H9 (cell line): ENCODE results near the gene PPP1R2B. TPM values are rescaled to one million over a fixed set of nuclear protein-coding genes. Genes with fewer than 3 reads are reported as not detected.
"Not testable (repeated sequence)": the region's sequence is repeated elsewhere in the genome, so short reads cannot be mapped to it uniquely, and the experiment has no call there.

Experiments
- DNase-seq: peaks from one replicate; pipeline ENCODE4 v3.0.0-alpha.2; 2017
- H2AFZ ChIP-seq: one replicate; pipeline ENCODE4 v1.6.1; 2013; ENCODE audit warnings: mild to moderate bottlenecking, low read length, control low read depth, moderate library complexity
- H2AK5ac ChIP-seq: 2 replicates; pipeline ENCODE4 v1.6.1; 2013; ENCODE audit warnings: low read length, control low read depth, mixed read lengths; ENCODE audit not compliant: insufficient read length
- H2BK120ac ChIP-seq: one replicate; pipeline ENCODE4 v1.6.1; 2013; ENCODE audit warnings: low read depth, mild to moderate bottlenecking, low read length, control low read depth, inconsistent platforms; ENCODE audit not compliant: poor library complexity, severe bottlenecking
- H2BK12ac ChIP-seq: 2 replicates; pipeline ENCODE4 v1.6.1; 2013; ENCODE audit warnings: low read length, control low read depth, mixed read lengths, low read depth; ENCODE audit not compliant: insufficient read length
- H2BK15ac ChIP-seq: 2 replicates; pipeline ENCODE4 v1.6.1; 2013; ENCODE audit warnings: low read depth, low read length, control low read depth
- H2BK20ac ChIP-seq: one replicate; pipeline ENCODE4 v1.6.1; 2013; ENCODE audit warnings: low read depth, mild to moderate bottlenecking, low read length, control low read depth, inconsistent platforms; ENCODE audit not compliant: poor library complexity, severe bottlenecking
- H2BK5ac ChIP-seq: 2 replicates; pipeline ENCODE4 v1.6.1; 2013; ENCODE audit warnings: low read length, control low read depth, mixed read lengths; ENCODE audit not compliant: insufficient read length
- H3K14ac ChIP-seq: 2 replicates; pipeline ENCODE4 v1.6.1; 2013; ENCODE audit warnings: low read length, control low read depth; ENCODE audit not compliant: insufficient read depth
- H3K18ac ChIP-seq: 2 replicates; pipeline ENCODE4 v1.6.1; 2013; ENCODE audit warnings: low read depth, mild to moderate bottlenecking, mixed read lengths, low read length, control low read depth; ENCODE audit not compliant: insufficient read length
- H3K23ac ChIP-seq: 2 replicates; pipeline ENCODE4 v1.6.1; 2013; ENCODE audit warnings: low read length, control low read depth, mixed read lengths, low read depth; ENCODE audit not compliant: insufficient read length
- H3K23me2 ChIP-seq: 2 replicates; pipeline ENCODE4 v1.6.1; 2013; ENCODE audit warnings: low read depth, mild to moderate bottlenecking, mixed read lengths, low read length, control low read depth; ENCODE audit not compliant: insufficient read length, poor library complexity, severe bottlenecking
- H3K27ac ChIP-seq: 2 replicates; pipeline ENCODE4 v1.5.1; 2013; ENCODE audit warnings: low read length, control low read depth, mixed read lengths, low read depth; ENCODE audit not compliant: insufficient read length
- H3K27me3 ChIP-seq: 2 replicates; pipeline ENCODE4 v1.6.1; 2013; ENCODE audit warnings: low read length, control low read depth, inconsistent platforms; ENCODE audit not compliant: insufficient read depth
- H3K4ac ChIP-seq: 2 replicates; pipeline ENCODE4 v1.6.1; 2013; ENCODE audit warnings: low read depth, mild to moderate bottlenecking, control low read depth, inconsistent platforms, low read length, moderate library complexity
- H3K4me1 ChIP-seq: 2 replicates; pipeline ENCODE4 v1.6.1; 2013; ENCODE audit warnings: low read length, control low read depth, inconsistent platforms; ENCODE audit not compliant: insufficient read depth
- H3K4me2 ChIP-seq: 2 replicates; pipeline ENCODE4 v1.6.1; 2013; ENCODE audit warnings: low read length, control low read depth, mixed read lengths; ENCODE audit not compliant: insufficient read length, insufficient read depth
- H3K56ac ChIP-seq: 2 replicates; pipeline ENCODE4 v1.6.1; 2013; ENCODE audit warnings: low read depth, mild to moderate bottlenecking, mixed read lengths, low read length, control low read depth; ENCODE audit not compliant: insufficient read length
- H3K79me1 ChIP-seq: 2 replicates; pipeline ENCODE4 v1.6.1; 2013; ENCODE audit warnings: low read depth, mild to moderate bottlenecking, moderate library complexity, low read length, control low read depth, inconsistent platforms; ENCODE audit not compliant: insufficient read depth, poor library complexity, severe bottlenecking
- H3K79me2 ChIP-seq: 2 replicates; pipeline ENCODE4 v1.6.1; 2013; ENCODE audit warnings: low read length, control low read depth, inconsistent platforms; ENCODE audit not compliant: insufficient read depth
- H3K9ac ChIP-seq: 2 replicates; pipeline ENCODE4 v1.6.1; 2013; ENCODE audit warnings: low read length, control low read depth, mixed read lengths; ENCODE audit not compliant: insufficient read length; ENCODE audit errors: extremely low read depth
- H3K9me3 ChIP-seq: one replicate; pipeline ENCODE4 v1.6.1; 2013; ENCODE audit warnings: low read depth, low read length, inconsistent platforms; ENCODE audit not compliant: control insufficient read depth
- H3T11ph ChIP-seq: one replicate; pipeline ENCODE4 v1.6.1; 2013; ENCODE audit warnings: mild to moderate bottlenecking, low read length, control low read depth, inconsistent platforms
- H4K20me1 ChIP-seq: one replicate; pipeline ENCODE4 v1.6.1; 2013; ENCODE audit not compliant: control insufficient read depth, insufficient read length, insufficient read depth
- H4K5ac ChIP-seq: 2 replicates; pipeline ENCODE4 v1.6.1; 2013; ENCODE audit warnings: low read depth, mild to moderate bottlenecking, mixed read lengths, low read length, control low read depth; ENCODE audit not compliant: insufficient read length
- H4K8ac ChIP-seq: replicated peaks from 2 replicates; pipeline ENCODE4 v1.6.1; 2013; ENCODE audit warnings: low read length, control low read depth, mixed read lengths, low read depth; ENCODE audit not compliant: insufficient read length
- H4K91ac ChIP-seq: 2 replicates; pipeline ENCODE4 v1.6.1; 2013; ENCODE audit warnings: low read depth, mild to moderate bottlenecking, moderate library complexity, mixed read lengths, low read length, control low read depth; ENCODE audit not compliant: insufficient read length
- H3K27ac Mint-ChIP-seq, 3 experiments: 2 replicates in 2 of 3; 3 replicates in 1 of 3; pipeline ENCODE4 v1.8.0; 2020 to 2021; ENCODE audit warnings: mixed read lengths in 3 of 3, mild to moderate bottlenecking in 1 of 3, moderate library complexity in 1 of 3
- H3K27me3 Mint-ChIP-seq: 2 replicates; pipeline ENCODE4 v1.8.0; 2021; ENCODE audit warnings: low read depth, mild to moderate bottlenecking, moderate library complexity, mixed read lengths
- H3K36me3 Mint-ChIP-seq, 3 experiments: 2 replicates in 2 of 3; 3 replicates in 1 of 3; pipeline ENCODE4 v1.8.0; 2020 to 2021; ENCODE audit warnings: low read depth in 3 of 3, mixed read lengths in 3 of 3; ENCODE audit not compliant: insufficient read depth in 1 of 3
- H3K4me1 Mint-ChIP-seq, 2 experiments: 2 replicates each; pipeline ENCODE4 v1.8.0; 2020; ENCODE audit warnings: mixed read lengths in 2 of 2
- H3K4me3 Mint-ChIP-seq, 2 experiments: 2 replicates in 1 of 2; 3 replicates in 1 of 2; pipeline ENCODE4 v1.8.0; 2020 to 2021; ENCODE audit warnings: mild to moderate bottlenecking in 2 of 2, mixed read lengths in 2 of 2, moderate library complexity in 1 of 2
- H3K9me3 Mint-ChIP-seq, 2 experiments: 2 replicates in 1 of 2; 3 replicates in 1 of 2; pipeline ENCODE4 v1.8.0; 2020; ENCODE audit warnings: mild to moderate bottlenecking in 2 of 2, mixed read lengths in 2 of 2, moderate library complexity in 1 of 2
- WGBS: extraction: QIAGEN DNeasy Blood & Tissue Kit; methylation state at CpG from one replicate; pipeline ENCODE4 v1.1.7; 2013; ENCODE audit warnings: missing lambda C conversion rate, low lambda C conversion rate, mixed read lengths; ENCODE audit not compliant: insufficient read length; ENCODE audit errors: extremely low coverage; 5-methylcytosine and 5-hydroxymethylcytosine counted together
- total RNA-seq: library from RNA; stranded (reverse); gene quantifications from 2 replicates; pipeline ENCODE4 v1.2.1, GENCODE V29; 2021
- TF ChIP-seq, protein P1 (sequence below): fragments of 200-600 bp; sonication (generic); conservative IDR thresholded peaks from 3 replicates; pipeline ENCODE4 v1.8.0; 2021; ENCODE audit warnings: antibody characterized with exemption, mild to moderate bottlenecking

Gene PPP1R2B
- total RNA-seq, 1 experiment from 2014 or later, result not detected

DNA sequence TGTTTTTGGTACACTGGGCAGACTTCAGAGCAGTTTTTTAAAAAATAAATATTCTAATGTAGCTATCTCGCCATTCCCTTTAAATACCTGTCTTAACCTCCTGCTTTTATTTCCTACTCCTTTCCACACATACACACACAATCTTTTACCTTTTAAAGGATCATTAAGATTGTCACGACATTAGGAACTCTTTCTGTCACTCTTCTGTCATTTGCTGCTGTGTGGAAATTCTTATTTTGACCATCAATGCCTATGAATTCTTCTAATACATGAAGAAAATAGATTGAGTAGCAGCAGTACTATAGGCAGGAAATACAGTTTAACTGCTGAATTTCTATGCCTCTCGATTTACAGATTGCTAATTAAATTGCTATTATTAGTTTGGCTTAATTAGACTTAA lies 1.8 kb downstream of the PPP1R2B start:
- Histone ChIP-seq H2BK20ac (no peak overlapping the region), H3K4me2 (no peak overlapping the region), H3K23me2 (no peaks in the 10 kb centered on the region), H3K27ac (no peak overlapping the region), H2AFZ (no peak overlapping the region), H3K27me3 (no peaks in the 10 kb centered on the region), H4K8ac (no peak overlapping the region), H2BK5ac (no peak overlapping the region), H2BK15ac (no peak overlapping the region), H2BK12ac (no peak overlapping the region), H3K79me1 (no peaks in the 10 kb centered on the region), H3K9ac (no peak overlapping the region), H4K91ac (no peak overlapping the region), H3K4me1 (no peaks in the 10 kb centered on the region), H3K4ac (no peak overlapping the region), H3K18ac (no peak overlapping the region), H3K56ac (no peak overlapping the region), H3T11ph (no peak overlapping the region), H3K9me3 (no peaks in the 10 kb centered on the region), H2AK5ac (no peak overlapping the region), H3K79me2 (no peaks in the 10 kb centered on the region), H4K20me1 (no peaks in the 10 kb centered on the region), H3K14ac (no peak overlapping the region), H4K5ac (no peak overlapping the region), H2BK120ac (no peak overlapping the region), H3K23ac (no peak overlapping the region)
- Mint-ChIP-seq H3K9me3 (peaks cover 23 to 26% of the 10 kb centered on the region in 2 experiments), H3K4me3 (no peak overlapping the region), H3K4me1 (no peaks in the 10 kb centered on the region), H3K27ac (no peak overlapping the region; a peak in 1 of 7 replicates), H3K36me3 (peaks cover 0 to 27% (median 7%) of the 10 kb centered on the region in 3 experiments), H3K27me3 (no peaks in the 10 kb centered on the region)
- no CpG with 5 or more reads among the region's 3 CpGs for WGBS
- TF ChIP-seq, protein P1, sequence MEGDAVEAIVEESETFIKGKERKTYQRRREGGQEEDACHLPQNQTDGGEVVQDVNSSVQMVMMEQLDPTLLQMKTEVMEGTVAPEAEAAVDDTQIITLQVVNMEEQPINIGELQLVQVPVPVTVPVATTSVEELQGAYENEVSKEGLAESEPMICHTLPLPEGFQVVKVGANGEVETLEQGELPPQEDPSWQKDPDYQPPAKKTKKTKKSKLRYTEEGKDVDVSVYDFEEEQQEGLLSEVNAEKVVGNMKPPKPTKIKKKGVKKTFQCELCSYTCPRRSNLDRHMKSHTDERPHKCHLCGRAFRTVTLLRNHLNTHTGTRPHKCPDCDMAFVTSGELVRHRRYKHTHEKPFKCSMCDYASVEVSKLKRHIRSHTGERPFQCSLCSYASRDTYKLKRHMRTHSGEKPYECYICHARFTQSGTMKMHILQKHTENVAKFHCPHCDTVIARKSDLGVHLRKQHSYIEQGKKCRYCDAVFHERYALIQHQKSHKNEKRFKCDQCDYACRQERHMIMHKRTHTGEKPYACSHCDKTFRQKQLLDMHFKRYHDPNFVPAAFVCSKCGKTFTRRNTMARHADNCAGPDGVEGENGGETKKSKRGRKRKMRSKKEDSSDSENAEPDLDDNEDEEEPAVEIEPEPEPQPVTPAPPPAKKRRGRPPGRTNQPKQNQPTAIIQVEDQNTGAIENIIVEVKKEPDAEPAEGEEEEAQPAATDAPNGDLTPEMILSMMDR, result no peak
- DNase-seq, result no peak

DNA sequence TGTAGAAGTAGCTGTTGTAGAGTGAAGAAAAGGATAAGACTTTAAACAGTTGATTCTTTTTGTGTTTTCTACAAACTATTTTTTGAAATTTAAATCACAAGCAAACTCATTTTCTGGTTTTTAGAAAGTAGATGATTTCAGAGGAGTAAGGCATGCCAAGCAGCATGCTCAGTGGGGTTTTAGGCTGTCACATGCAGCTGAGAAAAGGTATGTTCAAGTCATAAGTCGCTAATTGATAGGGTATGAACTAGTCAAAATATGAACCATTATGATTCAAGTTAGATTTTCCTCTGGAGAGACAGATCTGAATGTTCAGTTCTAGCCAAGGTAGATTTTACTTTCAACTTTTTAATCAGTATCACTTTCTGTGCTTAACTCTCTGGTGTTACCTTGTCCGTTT lies 3.0 kb downstream of the PPP1R2B start:
- H3K27ac ChIP-seq, H3K27me3 ChIP-seq, H2BK120ac ChIP-seq, H3K27me3 Mint-ChIP-seq, H3K56ac ChIP-seq, H2BK20ac ChIP-seq, H4K91ac ChIP-seq, H4K8ac ChIP-seq, H2AFZ ChIP-seq, H2BK12ac ChIP-seq, H4K20me1 ChIP-seq, H3T11ph ChIP-seq, H3K23me2 ChIP-seq, H3K4me1 ChIP-seq, H2AK5ac ChIP-seq, H3K4me3 Mint-ChIP-seq, H3K79me2 ChIP-seq, H3K4me2 ChIP-seq, H3K9ac ChIP-seq, H3K27ac Mint-ChIP-seq, H3K18ac ChIP-seq, H3K9me3 ChIP-seq, H2BK5ac ChIP-seq, H3K14ac ChIP-seq, DNase-seq, H2BK15ac ChIP-seq, H3K4ac ChIP-seq, H3K23ac ChIP-seq, H3K79me1 ChIP-seq, H4K5ac ChIP-seq, H3K4me1 Mint-ChIP-seq: not testable (repeated sequence)
- WGBS, result no CpG with 5 or more reads among the region's 2 CpGs
- H3K9me3 Mint-ChIP-seq, result peaks cover 23 to 26% of the 10 kb centered on the region in 2 experiments
- peaks cover 0 to 27% (median 7%) of the 10 kb centered on the region in 3 experiments for H3K36me3 Mint-ChIP-seq
